GM12801 (cell line): ENCODE results near the gene PRXL2C.

Experiments used
- CTCF ChIP-seq: IDR thresholded peaks from one replicate; pipeline ENCODE4 v1.5.1; 2011; ENCODE audit warnings: control low read depth; ENCODE audit not compliant: insufficient read length; ENCODE audit errors: extremely low read depth

PRXL2C gene

GRCh38 chr9:96674906-96675538, 19.9 kb upstream of the PRXL2C start:
- TF ChIP-seq CTCF: no peak

GRCh38 chr9:96668868-96669534, 13.9 kb upstream of the PRXL2C start:
- TF ChIP-seq CTCF: no peak

GRCh38 chr9:96667363-96667728, 12.2 kb upstream of the PRXL2C start:
- no peak for TF ChIP-seq CTCF

GRCh38 chr9:96665789-96666188, 10.7 kb upstream of the PRXL2C start:
- TF ChIP-seq CTCF: no peak

- TF ChIP-seq CTCF: no peak
Measured at GRCh38 chr9:96663506-96664120, 8.5 kb upstream of the PRXL2C start.

- TF ChIP-seq CTCF: no peak
Measured at GRCh38 chr9:96661711-96662110, 6.6 kb upstream of the PRXL2C start.

- TF ChIP-seq CTCF: no peak
Measured at GRCh38 chr9:96660692-96661248, 5.7 kb upstream of the PRXL2C start.
